ENCODE results near the gene DICER1.

DICER1 gene

DNA sequence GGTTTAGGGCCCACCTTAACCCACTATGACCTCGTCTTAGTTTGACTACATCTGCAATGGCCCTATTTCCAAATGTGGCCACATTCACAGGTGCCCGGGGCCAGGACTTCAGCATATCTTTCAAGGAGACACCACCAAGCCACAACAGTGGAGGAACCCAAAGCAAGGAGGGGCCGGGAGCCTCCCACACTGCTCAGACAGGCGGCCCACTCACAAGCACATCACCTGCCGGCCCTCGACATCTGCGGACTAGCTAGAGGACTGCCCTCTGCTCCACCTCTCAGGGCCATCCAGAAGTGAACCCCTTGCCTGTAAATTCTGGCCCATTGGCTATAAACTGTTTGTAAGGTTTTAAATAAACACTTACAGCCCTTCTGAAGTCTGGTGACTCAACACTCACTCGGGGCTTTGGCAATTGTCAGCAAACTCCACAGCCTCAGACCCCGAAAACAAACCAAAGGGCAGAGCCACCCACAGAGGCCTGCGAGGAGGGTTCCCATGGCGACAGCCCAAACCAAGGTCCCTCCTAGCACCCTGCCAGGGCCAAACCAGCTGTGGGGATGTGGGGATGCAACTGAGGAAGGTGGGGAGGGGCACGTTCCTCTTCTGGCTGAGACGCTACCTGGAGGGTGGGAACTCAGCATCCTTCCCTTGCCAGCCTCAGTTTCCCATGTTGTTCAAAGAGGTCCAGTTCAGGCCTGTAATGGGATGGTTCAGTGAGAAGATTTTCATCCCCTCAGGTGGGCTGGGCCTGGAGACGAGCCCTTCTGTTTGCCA is 95.8 kb downstream of the DICER1 start:
- DNase-seq (ENCODE audit: low read depth in 3 of 3, low spot score in 1 of 3) = no peak

- DNase-seq (ENCODE audit: low read depth in 3 of 3, low spot score in 1 of 3) = no peak
Observed at GRCh38 chr14:95059126-95059525, 98.2 kb downstream of the DICER1 start.

DNA sequence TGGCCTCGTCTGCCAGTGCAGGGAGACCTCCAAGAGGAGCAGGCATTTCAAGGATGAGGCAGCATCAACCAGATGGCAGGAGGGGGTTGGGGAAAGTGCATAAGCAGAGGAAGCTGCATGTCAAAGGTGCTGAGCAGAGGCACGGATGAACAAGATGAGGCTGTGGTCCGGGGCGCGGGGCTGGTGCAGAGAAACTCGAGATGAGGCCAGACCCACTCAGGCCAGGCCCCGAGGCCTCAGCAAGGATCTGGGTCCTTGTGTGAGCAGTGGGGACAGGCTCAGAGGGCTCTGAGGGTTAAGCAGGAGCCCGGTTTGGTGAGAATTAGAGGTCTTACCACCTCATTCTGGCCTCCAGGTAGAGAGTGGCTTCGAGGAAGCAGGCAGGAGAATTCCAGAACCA is 98.8 kb downstream of the DICER1 start:
- no peak for DNase-seq (ENCODE audit: low read depth in 3 of 3, low spot score in 1 of 3)

DNA sequence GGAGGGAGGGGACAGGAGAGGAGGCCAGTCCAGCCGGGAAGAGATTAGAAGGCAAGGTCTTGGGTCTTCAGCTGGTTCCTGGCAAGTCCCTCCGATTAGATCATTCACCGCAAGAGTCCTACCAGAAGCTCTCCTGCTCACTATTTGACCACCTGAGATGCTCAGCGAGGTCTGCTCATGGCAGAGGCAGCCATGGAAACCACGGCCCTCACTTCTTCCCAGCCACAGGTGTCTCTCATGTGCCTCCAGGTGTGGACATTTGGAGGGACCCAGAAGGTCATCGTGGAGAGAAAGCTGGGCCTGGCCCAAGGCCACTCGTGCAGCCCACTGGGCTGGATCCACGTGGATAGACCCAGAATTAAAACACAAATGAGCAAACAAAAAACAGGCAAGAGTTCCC is 99.5 kb downstream of the DICER1 start:
- DNase-seq (ENCODE audit: low read depth in 3 of 3, low spot score in 1 of 3) = no peak

GRCh38 chr14:95057147-95057546 is 100.2 kb downstream of the DICER1 start:
- no peak for DNase-seq (ENCODE audit: low read depth in 3 of 3, low spot score in 1 of 3)

DNA sequence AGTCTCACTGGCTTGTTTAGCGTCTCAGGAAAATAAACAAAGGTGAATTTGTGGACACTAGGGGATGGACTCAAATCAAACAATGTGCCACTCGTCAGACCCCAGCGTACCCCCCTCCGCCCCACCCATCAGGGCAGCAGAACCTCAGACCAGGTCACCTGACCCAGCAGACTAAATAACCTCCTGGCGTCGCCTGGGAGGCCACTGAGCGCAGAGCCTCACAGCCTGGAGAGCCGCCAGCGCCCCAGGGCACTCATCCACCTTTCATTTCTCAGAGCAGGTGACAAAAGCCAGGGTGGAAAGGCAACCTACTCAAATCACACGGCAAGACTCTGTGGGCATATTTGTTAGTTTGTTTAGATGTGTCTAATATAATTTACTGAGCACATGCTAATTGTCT is 100.9 kb downstream of the DICER1 start:
- DNase-seq (ENCODE audit: low read depth in 3 of 3, low spot score in 1 of 3) = no peak

GRCh38 chr14:95055318-95055717 is 102.0 kb downstream of the DICER1 start:
- DNase-seq (ENCODE audit: low read depth in 3 of 3, low spot score in 1 of 3) = no peak

GRCh38 chr14:95054346-95055280 is 102.7 kb downstream of the DICER1 start:
- no peak for DNase-seq (ENCODE audit: low read depth in 3 of 3, low spot score in 1 of 3)

- no peak for DNase-seq (ENCODE audit: low read depth in 3 of 3, low spot score in 1 of 3)
Observed at GRCh38 chr14:95052016-95052585, 105.2 kb downstream of the DICER1 start.

- no peak for DNase-seq (ENCODE audit: low read depth in 3 of 3, low spot score in 1 of 3)
Observed at GRCh38 chr14:95049952-95050351, 107.4 kb downstream of the DICER1 start.

DNA sequence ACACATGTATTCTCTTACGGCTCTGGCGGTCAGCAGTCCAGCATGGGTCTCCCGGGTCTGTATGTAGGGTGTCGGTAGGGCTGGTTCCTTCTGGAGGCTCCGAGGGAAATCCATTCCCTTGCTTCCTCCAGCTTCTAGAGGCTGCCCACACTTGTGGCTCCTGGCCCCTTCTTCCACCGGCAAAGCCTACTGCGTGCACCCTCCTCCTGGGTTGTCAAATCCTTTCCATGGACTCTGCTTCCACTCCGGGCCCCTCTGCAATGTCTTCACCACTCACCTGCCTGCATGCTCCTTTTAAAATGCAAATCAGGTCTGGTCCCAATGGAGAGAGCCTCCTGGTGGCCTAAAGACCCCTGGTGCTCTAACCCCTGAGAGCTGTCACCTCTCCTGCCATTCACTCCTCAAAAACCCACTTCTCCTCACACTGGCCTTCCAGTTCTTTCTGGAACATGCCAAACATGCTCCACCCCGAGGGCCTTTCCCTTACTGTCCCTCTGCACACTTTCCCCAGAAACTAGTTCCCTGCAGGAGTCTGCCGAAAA is 108.5 kb downstream of the DICER1 start:
- DNase-seq (ENCODE audit: low read depth in 3 of 3, low spot score in 1 of 3) = no peak

DNA sequence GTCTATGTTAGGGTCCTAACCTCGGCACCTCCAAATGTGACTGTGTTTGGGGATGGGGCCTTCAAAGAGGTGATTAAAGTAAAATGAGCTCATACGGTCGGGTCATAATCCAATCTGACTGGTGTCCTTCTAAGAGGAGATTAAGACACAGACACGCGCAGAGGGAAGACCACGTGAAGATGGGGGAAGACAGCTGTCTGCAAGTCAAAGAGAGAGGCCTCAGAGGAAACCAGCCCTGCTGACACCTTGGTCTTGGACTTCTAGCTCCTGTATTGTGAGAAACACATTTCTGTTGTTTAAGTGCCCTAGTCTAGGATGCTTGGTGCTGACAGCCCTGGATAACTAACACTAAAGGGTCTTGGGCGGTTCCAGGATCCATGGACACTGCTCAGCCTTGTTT is 109.6 kb downstream of the DICER1 start:
- DNase-seq (ENCODE audit: low read depth in 3 of 3, low spot score in 1 of 3) = no peak

DNA sequence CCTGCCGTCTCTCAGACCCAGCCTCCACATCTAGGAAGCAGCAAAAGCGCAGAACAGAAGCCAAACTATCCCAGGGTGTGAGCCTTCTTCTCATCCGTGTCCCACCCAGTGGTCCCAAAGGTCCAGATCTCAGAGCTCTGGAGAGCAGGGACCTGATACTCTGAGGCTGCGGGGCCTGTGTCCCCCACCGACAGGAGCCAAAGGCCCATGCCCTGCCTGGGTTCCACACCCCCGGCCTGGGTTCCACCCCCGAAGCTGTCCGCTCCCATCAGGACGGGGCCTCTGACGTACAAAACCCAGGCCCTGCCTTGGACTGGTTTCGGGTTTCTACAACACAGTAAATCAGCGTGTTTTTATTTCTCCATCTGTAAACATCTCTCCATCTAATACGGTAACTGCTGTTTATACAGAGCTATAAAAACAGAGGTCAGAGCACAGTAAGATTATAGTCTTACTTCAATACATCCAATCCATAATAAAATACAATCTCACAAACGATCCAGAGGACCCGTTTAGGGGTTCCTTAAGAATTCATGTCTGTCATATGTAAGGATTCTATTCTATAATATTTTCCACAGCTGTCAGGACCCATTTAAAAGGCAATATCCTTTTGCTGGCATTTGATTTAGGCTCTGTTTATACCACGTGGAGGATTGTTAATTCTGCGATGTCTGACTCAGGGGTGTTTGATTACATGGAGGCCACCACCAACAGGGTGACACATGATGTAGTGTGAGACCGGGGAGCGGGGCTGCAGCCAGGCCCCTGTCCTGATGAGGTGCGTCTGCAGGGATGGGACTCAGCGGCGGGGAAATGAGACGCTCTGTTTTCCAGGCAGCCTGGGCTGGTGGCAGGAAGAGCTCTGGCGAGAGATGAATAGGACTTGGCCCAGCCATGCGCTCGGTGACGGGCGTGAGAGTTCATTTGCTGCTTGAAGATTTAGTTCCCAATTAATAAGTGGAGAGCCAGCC is 110.3 kb downstream of the DICER1 start:
- no peak for DNase-seq (ENCODE audit: low read depth in 3 of 3, low spot score in 1 of 3)

DNA sequence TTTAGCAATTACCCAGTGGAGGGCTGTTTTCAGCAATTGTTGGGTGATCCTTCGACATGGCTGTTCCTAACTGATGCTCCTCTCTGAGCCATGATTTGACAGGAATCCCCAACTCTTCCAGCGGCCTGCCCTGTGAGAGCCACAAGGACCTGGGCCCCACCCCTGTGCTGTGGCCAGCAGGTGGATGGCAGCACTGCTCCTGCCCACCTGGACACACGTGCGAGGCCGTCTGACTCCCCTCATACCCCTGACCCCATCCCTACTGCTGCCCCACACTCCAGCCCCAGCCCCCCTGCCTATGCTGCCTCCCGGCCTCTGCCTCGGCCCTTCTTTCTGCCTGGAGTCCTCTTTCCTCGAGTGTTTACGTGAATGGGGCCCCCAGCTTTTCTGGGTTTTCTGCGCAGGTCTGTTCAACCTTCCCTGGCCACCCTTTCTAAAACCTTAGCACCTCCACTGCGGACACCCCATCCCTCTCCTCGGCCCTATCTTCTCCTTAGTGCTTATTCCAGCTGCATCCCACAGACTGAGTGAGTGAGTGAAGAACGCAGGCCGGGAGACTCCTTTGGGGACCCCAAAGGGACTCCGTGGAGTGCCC is 111.4 kb downstream of the DICER1 start:
- DNase-seq (ENCODE audit: low read depth in 3 of 3, low spot score in 1 of 3) = no peak

DNA sequence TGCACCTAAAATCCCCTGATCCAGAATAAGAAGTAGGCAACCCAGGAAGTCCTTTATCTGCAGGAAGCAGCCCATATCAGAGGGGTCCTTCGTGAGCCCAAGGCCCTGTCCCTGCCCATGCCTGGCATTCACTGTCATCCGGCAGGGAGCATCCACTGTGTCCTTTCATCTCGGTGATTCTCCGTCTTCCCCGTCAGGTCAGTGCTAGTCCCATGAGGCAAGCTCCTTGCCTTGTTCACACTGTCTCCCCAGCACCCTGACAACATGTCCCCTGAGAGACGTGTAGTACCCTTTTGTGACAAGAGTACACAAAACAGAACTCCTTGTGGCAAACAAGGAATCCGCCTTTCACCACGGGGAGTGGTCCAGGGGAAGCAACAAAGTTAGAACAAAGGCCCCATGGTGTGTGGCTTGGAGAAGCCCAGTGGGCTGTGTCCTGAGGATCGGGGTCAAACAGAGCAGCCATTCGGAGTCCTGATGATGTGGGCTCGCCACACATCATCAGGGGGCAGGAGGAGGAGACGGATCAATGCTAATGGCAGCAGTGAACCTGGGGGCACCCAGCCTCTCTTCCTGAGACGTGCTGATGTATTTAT is 112.1 kb downstream of the DICER1 start:
- no peak for DNase-seq (ENCODE audit: low read depth in 3 of 3, low spot score in 1 of 3)

DNA sequence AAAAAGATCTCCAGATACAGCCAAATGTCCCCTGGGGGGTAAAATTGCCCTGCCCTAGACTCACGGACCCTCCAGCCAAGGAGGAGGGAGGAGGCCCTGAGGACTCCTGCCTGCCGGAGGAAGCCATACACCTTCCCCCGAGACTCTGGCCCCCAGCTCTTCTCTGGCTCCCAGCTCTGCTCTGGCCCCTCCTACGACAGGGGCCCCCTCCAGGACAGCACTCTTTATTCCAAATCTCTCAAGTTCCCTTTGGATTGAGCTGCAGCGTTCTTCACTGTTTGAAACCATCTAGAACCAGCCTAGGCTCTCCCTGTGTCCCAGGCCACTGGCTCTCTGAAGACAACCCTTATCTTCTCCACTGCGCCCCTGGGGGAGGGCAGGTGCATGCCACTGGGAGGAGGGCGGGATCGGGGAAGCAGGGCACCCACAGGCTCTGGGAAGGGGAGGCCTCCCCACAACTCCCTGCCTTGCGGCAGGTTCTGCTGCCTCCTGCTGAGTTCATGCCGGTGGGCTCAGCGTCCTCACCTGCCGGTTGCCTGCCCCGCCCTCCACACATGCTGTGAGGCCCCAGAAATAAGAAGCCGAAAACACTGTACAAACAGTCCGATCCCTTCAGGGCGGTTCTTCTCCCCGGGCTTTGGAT is 112.7 kb downstream of the DICER1 start:
- no peak for DNase-seq (ENCODE audit: low read depth in 3 of 3, low spot score in 1 of 3)

DNA sequence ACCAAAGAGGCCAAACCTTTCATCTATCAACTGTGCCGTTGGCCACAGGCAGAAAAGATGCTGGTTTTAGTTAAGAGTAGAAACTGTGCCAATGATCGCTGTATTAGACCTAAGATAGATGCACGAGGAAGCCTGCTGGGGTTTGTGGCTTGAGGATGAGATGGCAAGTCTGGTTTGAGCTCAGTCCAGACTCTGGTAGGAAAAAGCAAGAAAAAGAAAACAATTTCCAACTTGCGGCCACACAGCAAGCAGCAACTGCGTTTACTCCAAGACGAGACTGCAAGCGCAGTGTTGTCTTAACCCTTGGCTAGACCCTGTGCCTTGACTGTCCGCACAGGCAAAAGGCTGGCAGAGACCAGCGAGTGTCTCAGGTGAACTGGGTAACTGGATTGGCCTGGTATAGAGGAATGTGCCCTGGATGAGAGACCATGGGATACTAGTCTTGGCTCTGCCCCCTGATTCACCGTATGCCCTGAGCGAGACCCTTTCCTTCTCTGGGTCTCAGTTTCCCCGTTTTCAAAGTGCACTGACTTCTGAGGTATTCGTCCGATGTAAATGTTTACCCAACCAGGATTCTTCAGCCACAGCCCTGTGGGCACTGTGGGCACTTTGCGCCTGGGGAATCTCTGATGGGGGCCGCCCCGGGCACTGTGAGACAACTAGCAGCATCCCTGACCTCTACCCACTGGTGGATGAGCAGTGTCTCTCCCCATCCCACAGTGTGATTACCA is 113.4 kb downstream of the DICER1 start:
- no peak for DNase-seq (ENCODE audit: low read depth in 3 of 3, low spot score in 1 of 3)

GRCh38 chr14:95043314-95043713 is 114.0 kb downstream of the DICER1 start:
- DNase-seq (ENCODE audit: low read depth in 3 of 3, low spot score in 1 of 3) = no peak

All from stimulated activated CD4-positive, alpha-beta T cell treated with anti-CD3 and anti-CD28 coated beads, TNF-alpha, amount 100 ng/mL, for 1 hour (primary cell).